LNCAP (cell line): ENCODE data around the gene SENP1.

Experiments used
- TF ChIP-seq, protein P1 (sequence below): fragments of 450-650 bp; IDR thresholded peaks from 2 replicates; pipeline ENCODE4 v1.5.1; 2017; ENCODE audit warnings: mild to moderate bottlenecking

The SENP1 gene

DNA sequence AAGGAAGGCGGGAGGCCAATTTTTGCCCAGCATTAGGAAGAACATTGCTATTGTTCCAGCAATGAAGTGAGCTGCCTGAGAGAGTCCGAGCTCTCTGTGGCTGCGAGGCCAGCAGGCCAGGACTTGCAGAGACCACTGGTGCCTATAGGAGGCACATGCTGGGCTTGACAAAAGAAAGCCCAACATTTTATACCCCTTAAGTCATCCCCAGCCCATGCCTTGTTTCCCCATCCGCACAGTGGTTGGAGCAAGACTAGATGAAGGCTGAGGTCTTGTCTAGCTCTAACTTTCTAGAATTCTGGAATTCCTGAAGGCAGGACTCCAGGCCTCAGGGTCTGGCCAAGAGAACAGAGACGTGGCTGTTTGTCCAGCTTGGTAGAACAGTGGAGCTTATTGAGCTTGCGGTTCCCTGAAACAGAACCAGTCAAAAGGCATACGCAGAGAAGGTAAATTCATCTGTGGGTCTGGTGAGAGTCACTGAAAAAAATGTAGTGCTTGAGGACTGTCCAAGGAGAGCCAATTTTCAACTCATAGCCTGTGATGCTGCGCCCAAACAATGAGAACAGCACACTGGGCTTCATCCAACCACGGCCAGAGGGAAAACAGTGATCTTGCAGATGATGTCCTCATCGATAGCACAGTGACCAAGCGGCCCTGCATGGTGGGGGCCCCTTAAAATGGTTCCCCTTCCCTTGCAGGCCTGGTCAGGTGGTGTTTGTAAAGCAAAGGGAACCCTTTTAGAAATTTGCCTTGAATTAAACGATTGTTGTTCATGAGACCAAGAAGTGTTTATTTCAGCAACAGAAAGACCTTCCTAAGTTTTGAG is 74.5 kb downstream of the SENP1 start:
- TF ChIP-seq, protein P1, sequence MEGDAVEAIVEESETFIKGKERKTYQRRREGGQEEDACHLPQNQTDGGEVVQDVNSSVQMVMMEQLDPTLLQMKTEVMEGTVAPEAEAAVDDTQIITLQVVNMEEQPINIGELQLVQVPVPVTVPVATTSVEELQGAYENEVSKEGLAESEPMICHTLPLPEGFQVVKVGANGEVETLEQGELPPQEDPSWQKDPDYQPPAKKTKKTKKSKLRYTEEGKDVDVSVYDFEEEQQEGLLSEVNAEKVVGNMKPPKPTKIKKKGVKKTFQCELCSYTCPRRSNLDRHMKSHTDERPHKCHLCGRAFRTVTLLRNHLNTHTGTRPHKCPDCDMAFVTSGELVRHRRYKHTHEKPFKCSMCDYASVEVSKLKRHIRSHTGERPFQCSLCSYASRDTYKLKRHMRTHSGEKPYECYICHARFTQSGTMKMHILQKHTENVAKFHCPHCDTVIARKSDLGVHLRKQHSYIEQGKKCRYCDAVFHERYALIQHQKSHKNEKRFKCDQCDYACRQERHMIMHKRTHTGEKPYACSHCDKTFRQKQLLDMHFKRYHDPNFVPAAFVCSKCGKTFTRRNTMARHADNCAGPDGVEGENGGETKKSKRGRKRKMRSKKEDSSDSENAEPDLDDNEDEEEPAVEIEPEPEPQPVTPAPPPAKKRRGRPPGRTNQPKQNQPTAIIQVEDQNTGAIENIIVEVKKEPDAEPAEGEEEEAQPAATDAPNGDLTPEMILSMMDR: no peak

DNA sequence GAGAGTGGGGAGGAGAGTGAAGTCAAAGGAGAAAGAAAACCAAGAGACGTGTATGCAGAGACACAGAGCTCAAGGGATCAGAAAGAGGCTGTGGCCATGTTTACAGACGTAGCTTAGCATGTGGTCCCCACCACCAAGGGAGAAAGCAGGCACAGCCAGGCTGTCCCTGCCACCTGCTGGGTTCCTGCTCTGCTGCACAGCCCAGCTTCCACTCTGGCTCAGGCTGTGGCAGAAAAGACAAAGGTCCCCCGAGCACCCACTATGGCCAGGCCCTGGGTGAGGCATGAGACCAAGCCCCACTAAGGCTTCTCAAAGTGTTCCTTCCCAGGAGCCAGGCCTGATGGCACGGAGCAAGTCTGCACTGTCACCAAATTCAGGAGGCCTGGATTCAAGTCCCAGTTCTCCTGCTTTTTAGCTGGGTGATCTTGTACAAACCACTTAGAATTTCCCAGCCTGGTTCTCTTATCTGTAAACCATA is 75.7 kb downstream of the SENP1 start:
- TF ChIP-seq, protein P1: no peak

DNA sequence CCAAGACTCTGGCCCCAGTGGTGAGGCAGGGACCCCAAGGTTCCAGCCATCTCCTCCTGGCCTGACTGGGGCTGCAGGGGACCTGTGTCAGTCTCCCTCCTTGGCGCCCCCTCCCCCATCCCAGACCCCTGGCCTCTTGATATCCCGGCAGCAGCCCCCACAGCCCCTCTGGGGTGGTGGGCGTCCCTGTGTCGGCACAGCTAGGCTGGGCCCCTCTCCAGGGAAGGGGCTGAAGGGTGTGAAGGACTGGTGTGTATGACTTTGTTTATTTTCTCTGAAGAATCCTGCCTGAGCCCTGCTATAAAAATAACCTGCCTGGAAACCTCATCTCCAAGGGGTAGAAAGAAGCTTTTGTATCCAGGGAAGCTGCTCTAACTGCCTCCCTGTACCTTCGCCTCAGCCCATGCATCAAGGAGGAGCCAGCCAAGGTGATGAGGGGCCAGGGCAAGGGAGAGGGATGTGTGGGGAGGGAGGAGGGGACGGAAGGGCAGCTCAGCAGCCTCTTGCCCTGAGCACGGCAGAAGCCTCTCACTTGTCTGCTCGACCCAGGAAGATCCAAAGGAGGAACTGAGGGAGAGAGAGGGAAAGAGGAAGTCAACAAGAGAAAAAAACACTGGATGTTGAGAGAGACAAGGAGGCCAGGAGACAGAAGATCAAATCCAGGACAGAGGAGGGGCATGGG is 76.2 kb downstream of the SENP1 start:
- TF ChIP-seq, protein P1: no peak

DNA sequence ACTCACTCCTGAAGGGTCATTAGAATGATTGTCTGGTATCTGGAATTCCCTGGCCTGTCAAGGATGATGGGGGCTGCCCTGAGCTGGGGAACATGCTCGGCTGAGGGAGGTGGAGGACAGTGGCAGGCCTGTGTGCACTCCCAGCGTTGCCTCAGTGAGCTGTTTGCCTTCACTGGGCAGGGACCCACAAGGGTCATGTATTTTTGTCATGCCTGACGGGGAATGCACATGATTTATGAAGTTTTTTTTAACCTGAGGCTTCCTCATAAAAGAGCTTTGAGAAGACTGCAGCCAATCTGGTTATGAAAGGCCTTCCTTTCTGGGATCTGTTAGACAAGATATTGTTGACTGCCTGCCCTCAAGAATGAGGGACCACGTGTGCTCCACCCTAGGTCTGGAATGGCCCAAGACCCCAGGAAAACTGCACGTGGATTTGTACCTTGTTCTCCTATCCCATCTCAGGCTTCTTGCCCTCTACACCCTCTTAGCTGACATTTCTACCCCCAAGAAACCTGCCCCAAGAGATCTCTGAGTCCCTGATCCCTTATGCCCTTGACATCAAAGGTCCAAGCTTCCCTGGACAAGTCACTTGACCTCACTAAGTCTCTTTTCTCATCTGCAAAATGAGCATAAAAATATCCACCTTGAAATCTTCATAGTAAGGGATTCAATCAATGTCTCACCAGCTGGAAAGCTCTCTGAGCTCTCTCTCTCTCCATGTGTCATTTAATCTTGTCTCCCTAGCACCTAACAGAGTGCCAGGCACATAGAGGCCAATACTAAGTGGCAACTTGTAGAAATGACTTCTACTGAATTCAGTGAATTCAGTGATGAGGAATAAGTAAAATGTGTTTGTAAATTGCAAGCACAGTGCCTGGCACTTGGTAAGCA is 77.1 kb downstream of the SENP1 start:
- TF ChIP-seq, protein P1: no peak

DNA sequence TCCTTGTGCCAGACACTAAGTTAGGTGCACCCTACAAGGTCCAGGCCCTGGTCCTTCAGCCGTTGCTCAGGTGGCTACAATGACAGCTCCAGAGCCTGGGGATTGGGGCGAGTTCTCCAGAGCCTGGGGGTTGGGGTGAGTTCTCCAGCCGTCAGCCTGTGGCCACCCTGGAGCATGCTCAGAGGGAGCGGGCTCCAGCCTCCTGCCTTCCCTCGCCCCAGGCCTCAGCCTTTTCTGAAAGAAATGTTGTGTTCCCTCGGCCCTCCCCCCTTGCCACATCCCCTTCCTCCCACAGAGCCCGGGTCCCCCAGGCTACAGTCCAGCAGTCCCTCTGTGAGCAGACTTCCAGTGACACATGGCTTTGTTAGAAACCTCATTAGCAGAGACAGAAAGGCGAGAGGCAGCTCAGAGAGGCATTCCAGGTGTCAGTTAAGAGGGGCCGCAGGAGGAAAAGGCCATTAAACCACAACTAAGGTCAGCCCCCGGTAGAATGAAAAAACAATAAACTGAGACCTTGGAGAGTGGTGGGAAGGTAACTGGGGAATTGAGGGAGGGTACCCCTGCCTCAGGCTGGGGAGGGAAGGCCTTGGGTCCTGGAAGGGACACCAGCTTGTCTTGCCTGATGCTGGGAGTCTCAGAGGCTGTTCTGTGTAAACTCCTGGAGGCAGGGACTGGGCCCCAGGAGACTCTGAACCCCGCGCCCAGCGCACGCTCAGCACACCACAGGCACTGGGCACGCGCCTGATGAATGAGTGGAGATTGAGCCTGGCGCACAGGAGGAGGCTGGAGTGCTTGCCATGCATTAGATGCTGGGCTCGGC is 78.5 kb downstream of the SENP1 start:
- TF ChIP-seq, protein P1: no peak

DNA sequence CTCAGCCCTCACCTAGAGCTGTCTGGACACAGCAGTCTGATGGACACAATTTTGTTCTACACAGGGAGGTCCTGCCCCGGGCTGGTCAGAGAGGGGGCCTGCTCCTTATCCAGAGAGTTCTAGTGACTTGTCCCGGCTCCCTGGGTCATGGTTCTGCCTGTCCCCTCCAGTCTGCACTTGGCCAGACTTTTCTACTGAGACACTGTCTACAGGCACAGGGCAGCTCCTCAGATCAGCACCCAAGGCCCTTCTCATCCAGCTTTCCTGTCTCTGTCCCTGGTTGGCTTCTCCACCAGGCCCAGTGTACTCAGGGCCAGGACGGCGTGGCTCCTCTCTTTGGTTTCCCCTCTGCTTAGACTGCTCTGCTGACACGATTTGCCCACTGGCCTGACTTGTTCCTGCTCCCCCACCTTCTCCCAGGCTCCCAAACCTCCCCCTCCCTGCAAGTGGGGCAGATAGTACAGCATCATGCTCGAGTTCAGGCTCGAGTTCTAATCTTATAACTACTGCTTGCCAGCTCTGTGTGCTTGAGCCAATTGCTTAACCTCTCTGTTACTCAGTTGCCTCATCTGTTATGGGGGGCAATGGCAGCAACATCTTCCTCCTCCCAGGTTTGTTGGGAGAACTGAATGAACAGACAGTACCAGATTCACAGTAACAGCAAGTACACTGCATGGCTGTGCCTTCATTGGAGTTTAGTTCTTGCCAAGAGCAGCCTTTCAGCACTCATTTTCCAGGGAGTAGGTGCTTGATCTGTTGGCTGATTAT is 79.6 kb downstream of the SENP1 start:
- TF ChIP-seq, protein P1: no peak
